Measurements from ENCODE around the gene TEX35.
"Not testable (repeated sequence)": the region's sequence is repeated elsewhere in the genome, so short reads cannot be mapped to it uniquely, and the experiment has no call there.

Gene TEX35

DNA sequence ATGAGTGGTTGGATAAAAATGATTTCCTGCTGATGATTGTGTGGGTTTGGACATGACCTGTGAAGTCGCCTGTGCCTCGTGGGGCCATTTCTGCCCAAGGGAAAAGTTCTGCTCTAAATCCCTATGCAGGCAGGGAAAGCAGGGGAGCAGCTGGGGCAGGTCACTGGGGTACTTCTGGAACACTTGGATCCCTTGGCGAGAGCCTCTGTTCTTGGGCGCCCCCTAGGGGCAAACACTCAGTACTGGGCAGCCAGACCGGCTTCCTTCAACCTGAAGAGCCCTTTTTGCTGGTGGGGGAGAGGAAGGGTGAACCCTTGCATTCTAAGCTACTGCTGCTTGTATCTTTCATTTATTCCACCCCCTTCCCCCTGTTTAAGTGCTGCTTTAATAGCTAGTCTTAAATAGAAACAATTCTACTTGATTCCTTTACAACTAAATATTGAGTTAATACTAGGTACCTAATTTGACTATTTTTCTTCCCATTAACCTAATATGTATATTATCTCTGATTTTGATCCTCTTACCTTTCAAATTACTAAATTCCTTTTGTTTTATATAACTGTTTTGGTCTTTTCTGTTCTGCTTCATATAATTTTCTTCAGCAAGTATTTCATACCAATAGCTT lies 11.1 kb upstream of the TEX35 start:
- no peak overlapping the region for H3K4me3 ChIP-seq (ENCODE audit: control insufficient read depth, low read depth, low read length)
- peak; percentile 98 for TF ChIP-seq CTCF (IDR thresholded peaks at IDR 0.05; ENCODE audit: control insufficient read depth, insufficient read depth, low read depth, low read length, missing control alignments)
- DNase-seq (ENCODE audit: low read depth): no peak

DNA sequence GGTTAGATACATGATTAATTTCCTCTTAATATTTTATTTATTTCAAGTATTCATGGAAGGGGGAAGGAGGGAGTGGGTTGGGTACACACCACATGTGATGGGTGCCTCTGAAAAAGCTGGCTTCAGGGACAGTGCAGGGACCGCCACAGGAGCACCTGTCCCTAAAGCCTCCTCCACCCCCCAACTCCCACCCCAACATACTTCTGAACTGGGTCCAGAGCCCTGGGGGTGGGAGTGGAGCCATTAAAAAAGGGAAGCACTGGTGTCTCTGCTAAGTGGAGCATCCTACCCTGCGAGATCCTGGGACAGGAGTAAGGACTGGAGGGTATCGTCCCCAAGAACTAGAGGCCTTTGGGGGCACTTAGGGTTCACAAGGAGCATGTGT lies 10.6 kb upstream of the TEX35 start:
- TF ChIP-seq CTCF (IDR thresholded peaks at IDR 0.05; ENCODE audit: control insufficient read depth, insufficient read depth, low read depth, low read length, missing control alignments): no peak
- no peak overlapping the region for H3K4me3 ChIP-seq (ENCODE audit: control insufficient read depth, low read depth, low read length)
- no peak for DNase-seq (ENCODE audit: low read depth)

DNA sequence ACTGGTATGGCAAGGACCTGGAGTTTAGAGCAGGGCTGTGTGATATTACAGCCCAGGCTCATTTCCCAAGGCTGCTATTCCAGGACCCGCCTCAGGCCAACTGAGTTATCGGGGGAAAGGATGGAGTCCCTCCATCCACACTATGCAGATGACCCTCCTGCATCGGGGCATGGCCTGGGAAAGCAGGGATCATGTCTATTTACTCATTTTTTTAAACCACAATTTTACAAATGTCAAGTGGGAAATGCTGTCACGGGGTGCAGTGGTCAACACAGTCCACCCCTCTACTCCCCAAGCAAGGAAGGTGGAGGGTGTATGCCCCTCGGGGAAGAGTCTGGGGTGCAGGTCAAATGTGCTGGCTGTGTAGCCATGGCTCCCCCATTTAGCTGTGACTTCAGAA lies 10.1 kb upstream of the TEX35 start:
- H3K4me3 ChIP-seq (ENCODE audit: control insufficient read depth, low read depth, low read length): no peak overlapping the region
- no peak for DNase-seq (ENCODE audit: low read depth)
- TF ChIP-seq CTCF (IDR thresholded peaks at IDR 0.05; ENCODE audit: control insufficient read depth, insufficient read depth, low read depth, low read length, missing control alignments): no peak

DNA sequence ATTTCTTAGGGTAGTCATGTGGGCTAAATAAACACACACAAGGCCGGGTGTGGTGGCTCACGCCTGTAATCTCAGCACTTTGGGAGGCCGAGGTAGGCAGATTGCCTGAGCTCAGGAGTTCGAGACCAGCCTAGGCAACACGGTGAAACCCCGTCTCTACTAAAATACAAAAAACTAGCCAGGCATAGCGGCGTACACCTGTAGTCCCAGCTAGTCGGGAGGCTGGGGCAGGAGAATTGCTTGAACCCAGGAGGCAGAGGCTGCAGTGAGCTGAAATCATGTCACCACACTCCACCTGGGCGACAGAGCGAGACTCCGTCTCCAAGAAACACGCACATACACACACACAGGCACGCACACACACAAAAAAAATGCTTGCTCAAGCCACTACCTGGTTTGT lies 9.6 kb upstream of the TEX35 start:
- H3K4me3 ChIP-seq (ENCODE audit: control insufficient read depth, low read depth, low read length); DNase-seq (ENCODE audit: low read depth): not testable (repeated sequence)

DNA sequence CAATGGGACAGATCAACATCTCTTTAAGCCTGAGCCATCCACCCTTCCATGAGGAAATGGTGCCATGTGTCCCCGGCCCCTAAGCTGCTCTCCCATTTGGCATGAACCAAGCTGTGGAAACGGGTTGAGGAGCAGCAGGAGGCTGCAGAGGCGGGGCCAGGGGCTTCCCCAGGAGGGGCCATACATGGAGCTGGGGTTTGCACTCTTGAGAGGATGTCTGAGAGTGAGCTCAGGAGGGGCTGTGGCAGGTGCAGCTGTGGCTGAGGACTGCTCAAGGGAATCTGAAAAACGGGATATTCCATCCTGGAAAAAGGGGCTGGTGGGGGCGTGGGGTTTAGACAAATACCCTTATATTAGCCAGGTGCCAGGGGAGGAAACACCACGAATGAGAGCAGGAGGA lies 9.1 kb upstream of the TEX35 start:
- DNase-seq (ENCODE audit: low read depth): no peak
- no peak overlapping the region for H3K4me3 ChIP-seq (ENCODE audit: control insufficient read depth, low read depth, low read length)
- no peak for TF ChIP-seq CTCF (IDR thresholded peaks at IDR 0.05; ENCODE audit: control insufficient read depth, insufficient read depth, low read depth, low read length, missing control alignments)

GRCh38 chr1:178504286-178504685 lies 8.6 kb upstream of the TEX35 start:
- TF ChIP-seq CTCF (IDR thresholded peaks at IDR 0.05; ENCODE audit: control insufficient read depth, insufficient read depth, low read depth, low read length, missing control alignments): no peak
- no peak for DNase-seq (ENCODE audit: low read depth)

GRCh38 chr1:178506177-178506576 lies 6.7 kb upstream of the TEX35 start:
- TF ChIP-seq CTCF (IDR thresholded peaks at IDR 0.05; ENCODE audit: control insufficient read depth, insufficient read depth, low read depth, low read length, missing control alignments): no peak
- H3K4me3 ChIP-seq (ENCODE audit: control insufficient read depth, low read depth, low read length): no peak overlapping the region
- no peak for DNase-seq (ENCODE audit: low read depth)

More at GRCh38 chr1:178504286-178504685, 8.6 kb upstream of the TEX35 start:
- no peak overlapping the region for H3K4me3 ChIP-seq (ENCODE audit: control insufficient read depth, low read depth, low read length)
